GM19035 (cell line): ENCODE data around the gene CHRNB4.
"Not testable (repeated sequence)": the region's sequence is repeated elsewhere in the genome, so short reads cannot be mapped to it uniquely, and the experiment has no call there.

ENCODE experiments used
- ATAC-seq: cut with Tn5 transposase; IDR thresholded peaks from one replicate; pipeline ENCODE4 v1.9.1; 2021; ENCODE audit not compliant: unreplicated experiment

CHRNB4 gene

DNA sequence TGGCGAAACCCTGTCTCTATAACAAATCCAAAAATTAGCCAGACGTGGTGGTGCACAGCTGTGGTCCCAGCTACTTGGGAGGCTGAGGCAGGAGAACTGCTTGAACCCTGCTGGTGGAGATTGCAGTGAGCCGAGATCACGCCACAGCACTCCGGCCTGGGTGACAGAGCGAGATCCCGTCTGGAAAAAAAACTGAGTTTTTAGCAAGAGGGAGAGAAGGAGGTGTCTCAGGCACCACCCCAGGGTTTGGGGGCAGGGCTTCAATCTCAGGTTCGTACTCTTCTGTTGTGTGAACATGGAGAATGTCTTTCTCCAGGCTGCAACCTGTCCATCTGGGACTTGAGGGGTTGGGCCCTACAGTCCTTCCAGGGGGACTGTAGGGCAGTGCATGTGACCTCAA is 22.9 kb downstream of the CHRNB4 start:
- no peak for ATAC-seq

DNA sequence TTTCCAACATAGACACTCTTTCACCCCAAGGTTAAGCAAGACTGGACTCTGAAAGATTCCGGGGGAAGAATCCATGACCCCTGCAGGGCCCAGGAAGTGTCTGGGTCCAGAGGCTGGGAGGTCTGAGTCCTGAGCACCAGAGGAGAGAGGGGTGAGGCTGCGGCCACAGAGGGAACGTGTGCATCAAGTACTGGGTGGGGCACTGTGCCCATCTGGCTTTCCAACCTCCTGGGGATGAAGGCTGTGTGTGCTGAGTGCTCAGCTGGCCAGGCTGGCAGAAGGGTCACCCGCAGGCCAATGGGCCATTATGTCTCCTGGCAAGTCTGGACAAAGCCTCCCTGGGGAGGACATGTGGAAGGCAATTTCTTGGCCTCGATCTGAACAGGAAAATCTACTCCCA is 23.5 kb downstream of the CHRNB4 start:
- no peak for ATAC-seq

DNA sequence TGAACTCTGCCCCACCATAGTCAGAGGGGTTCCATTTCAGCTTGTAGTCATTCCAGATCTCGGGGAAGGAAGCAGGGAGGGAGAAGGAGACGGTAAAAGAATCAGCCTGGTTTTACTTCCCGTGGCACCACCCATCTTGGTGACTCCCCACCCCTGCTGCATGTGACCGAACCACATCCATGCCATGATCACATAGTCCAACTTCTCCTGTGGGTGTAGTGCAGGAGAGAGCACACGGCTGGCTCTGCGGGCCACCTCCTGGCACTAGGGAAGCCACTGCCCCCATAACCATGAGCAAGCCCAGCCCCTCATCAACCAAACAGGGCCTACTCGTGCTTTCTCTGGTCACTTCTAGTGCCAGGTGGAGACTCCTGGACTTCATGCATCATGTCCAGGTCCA is 23.9 kb downstream of the CHRNB4 start:
- no peak for ATAC-seq

DNA sequence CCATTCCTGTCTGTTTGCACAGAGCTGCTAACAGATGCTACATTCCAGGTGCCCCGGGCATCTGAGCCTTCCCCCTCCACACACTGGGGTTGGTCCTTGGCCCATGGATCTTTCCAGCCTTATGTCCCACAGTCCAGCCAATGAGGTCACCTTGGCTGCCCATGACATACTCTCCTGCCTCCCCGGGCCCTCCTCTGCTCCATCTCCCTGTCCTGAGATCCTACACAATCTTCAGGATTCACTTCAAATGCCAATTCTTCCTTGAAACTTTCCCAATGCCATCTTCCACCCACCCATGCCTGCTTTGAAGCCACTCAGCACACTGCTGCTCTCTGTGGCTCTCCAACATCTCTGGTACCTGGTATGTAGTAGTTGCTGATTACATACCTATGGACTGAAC is 24.5 kb downstream of the CHRNB4 start:
- ATAC-seq = no peak

DNA sequence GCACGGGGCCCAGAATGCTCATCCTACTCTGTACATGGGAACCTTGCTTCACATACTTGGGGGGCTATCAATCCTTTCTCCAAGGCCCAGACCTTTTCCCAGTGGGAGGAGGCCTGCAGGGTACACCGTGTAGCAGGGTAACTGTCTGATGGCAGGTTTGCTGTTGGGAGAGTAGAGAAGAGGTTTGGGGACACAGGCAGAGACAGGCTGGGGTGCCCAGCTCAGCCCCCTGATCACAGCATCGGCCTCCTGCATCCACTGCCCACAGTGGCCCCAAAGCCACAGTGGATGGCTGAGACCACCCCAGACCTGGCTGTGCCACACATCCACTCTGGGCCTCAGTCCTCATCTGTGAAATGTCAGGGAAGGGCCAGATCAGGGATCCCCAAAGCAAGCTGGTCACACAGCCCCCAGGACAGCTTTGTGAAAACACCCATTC is 25.8 kb downstream of the CHRNB4 start:
- ATAC-seq = no peak

DNA sequence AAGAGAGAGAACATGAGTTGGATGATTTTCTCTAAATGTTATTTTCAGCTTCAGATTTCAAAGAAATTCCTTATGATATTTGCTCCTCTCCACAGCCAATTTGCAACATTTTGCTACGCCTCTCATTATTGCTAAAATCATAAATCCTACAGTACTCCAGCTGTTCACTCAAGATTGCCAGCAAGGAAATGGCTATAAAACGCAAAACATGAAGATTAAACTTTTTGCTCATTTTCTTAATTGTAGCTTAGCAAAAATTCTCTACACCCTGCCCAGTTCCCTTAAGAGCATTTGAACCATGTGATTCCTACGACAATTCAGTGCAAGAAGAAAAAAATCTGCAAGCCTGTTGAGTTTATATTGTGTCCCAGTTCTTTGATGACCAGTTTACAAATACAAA is 27.0 kb downstream of the CHRNB4 start:
- ATAC-seq = no peak

DNA sequence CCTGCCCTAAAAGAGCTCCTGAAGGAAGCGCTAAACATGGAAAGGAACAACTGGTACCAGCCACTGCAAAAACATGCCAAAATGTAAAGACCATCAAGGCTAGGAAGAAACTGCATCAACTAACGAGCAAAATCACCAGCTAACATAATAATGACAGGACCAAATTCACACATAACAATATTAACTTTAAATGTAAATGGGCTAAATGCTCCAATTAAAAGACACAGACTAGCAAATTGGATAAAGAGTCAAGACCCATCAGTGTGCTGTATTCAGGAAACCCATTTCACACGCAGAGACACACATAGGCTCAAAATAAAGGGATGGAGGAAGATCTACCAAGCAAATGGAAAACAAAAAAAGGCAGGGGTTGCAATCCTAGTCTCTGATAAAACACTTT is 31.5 kb downstream of the CHRNB4 start:
- ATAC-seq = not testable (repeated sequence)

DNA sequence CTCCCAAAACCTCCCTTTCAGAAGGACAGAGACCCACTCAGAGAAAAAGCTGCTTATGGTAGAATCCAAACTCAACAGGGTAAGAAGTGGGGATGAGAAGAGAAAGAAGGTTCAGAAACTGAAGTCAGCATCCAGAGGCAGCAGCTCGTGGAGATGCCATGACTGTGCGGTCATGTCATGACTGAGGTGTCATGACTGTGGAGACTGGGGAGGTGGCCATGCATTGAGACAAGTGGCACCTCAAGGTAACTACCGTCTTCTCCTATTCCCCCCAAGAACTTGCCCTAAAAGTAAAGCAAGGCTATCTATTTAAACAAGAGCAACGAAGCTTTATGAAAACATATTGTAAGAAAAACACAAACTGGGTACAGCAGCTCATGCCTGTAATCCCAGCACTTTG is 35.3 kb downstream of the CHRNB4 start:
- no peak for ATAC-seq

DNA sequence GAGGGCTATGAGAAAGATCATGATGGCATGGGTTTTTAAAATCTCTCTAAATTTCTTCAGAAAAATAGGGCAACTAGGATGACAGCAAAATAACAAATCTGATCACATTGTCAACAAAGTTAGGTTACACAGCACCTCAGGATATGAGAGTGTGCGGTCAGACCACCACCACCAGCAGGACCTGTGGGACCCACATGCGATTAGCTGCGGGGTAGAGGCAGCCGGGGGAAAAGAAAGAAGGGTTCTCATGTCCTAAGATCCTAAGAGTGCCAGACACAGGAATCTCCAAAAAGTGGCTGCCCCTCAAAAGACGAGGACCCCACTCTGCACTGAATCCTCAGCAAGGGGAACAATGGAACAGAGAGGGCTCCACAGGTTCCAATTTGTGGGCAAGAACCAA is 35.8 kb downstream of the CHRNB4 start:
- ATAC-seq = no peak

DNA sequence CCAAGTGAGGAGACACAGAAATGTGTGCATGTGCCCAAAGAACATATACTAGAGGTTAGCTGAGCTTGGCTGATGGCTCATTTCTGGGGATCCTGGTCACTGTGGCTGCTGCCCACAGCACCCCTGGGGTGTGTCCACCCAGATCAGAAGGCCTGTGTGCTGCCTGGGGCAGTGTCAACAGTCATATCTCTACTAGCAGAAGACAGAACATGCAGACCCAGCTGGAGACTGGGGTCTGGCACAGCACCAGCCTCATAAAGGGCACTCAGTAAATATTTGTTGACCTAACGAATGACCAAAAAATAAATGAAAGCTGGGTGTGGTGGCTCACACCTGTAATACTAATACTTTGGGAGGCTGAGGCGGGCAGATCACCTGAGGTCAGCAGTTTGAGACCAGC is 36.6 kb downstream of the CHRNB4 start:
- ATAC-seq = no peak

DNA sequence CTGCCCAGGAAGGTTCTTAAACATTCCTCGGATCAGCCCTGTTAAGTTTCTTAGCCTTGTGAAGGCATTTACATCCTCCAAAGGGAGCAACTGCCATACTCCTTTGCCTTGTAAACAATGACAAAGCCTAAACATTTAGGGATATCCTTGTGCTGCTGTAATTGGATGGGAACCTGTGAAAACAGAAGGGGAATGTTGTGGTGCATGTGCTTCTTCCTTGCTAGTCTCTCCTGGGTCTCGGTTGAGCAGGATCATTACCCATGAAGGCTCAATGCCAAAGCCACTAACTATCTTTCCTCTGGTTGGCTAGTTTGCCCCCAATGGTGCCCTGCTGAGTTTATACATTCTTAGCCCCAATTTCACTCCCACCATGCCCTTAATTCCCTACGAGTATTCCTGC is 37.5 kb downstream of the CHRNB4 start:
- no peak for ATAC-seq

DNA sequence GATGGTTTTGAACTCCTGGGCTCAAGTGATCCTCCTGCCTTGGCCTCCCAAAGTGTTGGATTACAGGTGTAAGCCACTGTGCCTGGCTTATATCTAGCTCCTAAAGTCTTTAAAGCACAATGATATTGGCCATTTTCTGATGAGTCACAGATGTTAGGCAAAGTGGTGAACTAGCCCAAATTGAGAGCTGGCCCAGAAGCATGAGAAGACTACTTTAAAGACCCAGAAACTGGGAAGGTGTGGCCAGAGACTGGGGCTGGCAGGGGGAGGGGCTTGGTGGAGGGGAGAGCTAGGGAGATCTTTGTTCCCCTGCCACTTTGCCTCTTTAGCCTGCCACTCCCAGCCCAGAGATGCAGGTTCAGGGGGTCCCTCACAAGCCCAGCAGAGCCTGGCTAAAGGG is 41.8 kb downstream of the CHRNB4 start:
- ATAC-seq = no peak

DNA sequence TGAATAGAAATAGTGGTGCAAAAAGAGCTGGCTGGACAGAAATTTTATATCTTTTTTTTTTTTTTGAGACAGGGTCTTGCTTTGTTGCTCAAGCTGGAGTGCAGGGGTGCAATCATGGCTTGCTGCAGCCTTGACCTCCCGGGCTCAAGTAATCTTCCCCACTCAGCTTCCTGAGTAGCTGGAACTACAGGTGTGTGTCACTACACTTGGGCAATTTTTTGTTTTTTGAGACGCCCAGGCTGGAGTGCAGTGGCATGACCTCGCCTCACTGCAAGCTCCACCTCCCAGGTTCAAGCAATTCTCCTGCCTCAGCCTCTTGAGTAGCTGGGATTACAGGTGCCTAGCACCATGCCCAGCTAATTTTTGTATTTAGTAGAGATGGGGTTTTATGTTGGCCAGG is 42.7 kb downstream of the CHRNB4 start:
- ATAC-seq = no peak

DNA sequence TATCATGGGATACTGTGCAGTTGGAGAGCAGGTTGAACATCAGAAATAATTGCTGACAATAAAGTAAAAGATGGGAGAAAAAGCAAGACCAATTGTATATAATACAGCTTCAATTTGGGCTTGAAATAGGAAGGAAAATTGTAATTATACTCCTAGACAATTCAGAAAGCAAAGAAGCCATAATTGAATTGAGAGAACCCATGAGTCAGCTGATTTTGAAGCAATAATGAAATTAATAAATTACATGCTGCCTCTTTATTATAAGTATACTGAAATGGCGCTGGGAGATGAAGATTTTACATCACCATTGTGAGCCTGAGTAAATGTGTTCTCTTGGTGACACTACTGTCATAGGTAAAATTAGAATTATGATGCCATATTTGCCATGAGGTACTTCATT is 43.4 kb downstream of the CHRNB4 start:
- ATAC-seq = no peak

DNA sequence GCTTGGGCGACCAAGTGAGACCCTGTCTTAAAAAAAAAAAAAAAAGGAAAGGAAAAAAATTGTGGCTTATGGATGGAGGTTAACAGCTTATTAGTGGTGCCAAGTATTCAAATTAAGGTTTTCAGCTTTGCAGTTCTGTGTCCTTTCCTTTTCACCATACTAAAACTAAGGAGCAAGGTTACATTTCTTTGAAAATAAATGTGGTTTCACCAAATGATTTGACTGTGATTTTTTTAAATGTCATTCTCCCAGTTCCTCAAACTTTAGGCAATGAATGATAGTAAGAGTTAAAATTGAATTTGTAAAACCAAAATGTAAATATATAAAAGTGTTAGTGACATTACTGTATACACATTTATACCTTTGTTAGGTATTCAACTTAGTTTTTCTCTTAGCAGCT is 66.1 kb downstream of the CHRNB4 start:
- no peak for ATAC-seq
